ENCODE data around the gene C1orf167.
A peak's percentile ranks its signal among the peaks of the same experiment; 100 is the strongest.

Gene C1orf167, protein sequence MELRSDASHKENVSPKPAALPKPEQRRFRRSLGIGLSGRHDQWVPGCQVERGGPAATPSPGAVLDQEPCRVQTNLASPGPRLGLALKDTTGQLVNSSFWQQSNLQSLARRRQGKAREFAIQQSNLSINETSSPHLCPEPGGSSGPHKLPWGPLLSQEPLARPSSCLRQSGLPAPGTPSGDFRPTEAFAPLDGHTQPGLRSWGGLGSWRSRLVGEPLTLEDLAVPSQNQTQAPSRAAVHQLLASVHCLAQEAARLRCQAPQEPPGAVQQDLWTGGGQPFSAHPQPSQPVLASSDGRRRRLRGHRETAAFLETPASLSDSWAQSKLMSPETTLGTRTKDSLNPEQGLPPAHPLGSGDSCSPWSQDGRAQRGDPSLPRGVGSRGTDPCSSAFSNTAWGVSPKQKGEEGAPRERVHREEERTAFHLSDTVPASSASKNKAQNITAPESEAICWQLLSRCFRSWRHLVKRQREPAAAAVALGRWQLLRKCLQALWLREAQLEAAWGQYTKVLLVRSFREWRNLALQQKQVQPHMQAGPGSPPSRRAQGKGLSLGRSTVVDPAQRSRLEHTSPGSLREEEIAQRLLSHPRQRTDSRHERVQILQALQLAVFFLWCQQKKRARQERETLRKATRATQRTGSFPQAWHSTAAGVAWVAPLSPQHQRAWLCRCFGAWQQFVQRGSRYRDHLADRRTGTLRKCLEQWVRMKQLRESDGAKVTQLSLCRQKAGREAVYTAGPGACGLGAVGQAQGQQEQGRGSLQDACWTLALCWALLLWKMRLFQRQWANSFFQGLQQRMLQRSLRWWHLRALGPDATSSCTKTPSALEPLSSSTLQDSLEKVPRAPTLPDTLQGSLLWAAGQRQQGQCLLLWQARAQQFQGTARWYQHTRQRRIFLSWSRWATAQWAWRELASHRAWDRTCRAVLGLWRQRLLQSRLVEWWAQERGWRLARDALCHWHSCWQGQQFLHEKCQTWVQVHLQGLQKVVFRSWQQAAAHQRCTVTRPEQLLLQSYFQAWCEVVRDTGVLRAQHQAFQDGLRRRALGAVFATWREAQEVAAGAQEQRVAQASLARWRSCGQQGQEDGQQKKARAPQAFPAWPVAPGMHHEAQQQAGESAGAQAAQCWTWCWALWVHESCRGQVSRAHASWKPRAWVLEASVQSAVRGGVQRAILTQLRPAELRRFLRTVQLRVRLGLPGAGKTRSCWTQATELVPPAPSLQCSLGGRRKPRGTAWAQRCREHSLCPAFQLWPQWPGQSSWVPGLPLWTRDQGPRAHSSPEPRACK (N-terminal part only)

DNA sequence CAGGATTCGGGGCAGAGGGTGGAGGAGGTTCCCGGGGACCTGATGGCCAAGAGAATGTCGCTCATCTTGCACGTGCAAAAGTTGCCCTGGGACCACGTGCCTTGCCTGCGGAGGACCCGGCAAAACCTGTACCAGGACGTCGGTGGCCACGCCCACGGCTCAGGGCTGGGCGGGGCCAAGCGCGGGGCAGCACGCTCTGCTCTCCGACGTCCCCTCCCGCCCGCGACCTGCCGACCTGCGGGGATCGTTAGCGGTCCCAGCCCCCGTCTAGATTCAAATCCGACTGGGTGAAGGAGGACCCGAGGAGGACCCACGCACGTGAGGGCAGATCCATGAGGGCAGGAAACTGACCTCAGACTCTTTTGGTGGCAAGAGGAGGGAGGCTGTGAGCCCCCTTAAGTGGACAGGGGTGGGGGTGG lies at the start of gene C1orf167:
Gene C1orf167, plus strand, starts transcription at position 206 of the 419 bp plus-strand sequence. CDS start 2,208 bp downstream, outside the sequence.
- no peak for DNase-seq

DNA sequence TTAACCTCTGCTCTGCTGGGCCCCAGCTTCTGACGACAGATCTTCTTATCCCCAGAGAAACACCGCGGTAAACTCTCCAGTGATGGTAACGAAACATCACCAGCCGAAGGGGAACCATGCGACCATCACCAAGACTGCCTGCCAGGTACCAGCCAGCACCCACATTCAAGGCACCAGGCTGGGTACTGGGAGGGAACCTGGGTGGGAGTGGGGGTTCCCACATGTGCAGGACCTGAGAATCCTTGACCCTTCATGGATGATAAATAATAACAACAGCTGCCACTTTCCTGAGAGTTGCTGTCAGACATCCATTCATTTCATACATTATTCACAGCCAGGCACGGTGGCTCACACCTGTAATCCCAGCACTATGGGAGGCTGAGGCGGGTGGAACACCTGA lies 49.7 kb upstream of the C1orf167 start:
- no peak for DNase-seq

DNA sequence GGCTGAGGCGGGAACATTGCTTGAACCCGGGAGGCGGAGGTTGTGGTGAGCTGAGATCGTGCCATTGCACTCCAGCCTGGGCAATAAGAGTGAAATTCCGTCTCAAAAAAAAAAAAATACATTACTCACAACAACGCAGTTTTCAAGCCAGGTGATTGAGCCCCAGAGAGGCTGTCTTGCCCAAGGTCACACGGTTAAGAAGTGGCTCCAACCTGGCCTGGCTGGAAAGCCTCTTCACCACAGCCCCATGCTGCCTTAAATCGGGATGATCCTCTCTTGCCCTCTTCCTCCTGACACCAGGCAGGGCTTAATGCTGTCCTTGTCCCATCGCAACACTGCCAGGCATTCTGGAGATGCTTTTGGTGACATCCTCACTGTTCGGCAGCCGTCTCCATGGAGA lies 48.9 kb upstream of the C1orf167 start:
- DNase-seq, result no peak

DNA sequence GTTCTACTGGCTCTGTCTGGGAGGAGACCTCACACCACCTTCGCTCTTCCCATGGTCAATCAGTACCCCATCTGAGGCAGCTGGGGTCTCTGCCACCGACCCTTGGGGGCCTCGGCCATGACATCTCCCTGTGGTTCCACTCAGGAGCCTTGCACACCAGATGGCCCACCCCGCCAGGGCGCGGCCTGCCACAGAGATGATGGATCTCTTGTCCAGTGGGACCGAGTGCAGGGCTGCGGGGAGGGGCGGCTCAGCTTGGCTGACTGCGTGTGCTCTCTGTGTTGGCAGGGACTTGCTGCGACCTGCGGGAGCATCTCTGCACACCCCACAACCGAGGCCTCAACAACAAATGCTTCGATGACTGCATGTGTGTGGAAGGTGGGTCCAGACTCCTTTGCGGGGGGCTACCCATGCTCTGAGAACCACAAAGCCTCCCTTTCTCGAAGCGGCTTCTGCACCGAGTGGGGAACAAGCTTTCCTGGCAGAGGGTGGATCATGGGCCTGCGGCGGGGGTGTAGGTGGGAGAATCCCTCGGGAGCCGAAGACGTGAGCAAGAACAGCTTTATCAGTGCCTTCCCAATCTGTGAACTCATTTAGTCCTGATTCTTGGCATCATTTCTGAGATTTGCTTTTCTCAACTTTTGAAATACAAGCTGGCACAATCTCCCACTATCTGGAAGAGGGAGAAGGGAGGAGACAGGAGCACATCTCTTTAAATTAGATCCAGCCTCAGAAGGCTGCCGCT lies 47.0 kb upstream of the C1orf167 start:
- DNase-seq, result no peak

DNA sequence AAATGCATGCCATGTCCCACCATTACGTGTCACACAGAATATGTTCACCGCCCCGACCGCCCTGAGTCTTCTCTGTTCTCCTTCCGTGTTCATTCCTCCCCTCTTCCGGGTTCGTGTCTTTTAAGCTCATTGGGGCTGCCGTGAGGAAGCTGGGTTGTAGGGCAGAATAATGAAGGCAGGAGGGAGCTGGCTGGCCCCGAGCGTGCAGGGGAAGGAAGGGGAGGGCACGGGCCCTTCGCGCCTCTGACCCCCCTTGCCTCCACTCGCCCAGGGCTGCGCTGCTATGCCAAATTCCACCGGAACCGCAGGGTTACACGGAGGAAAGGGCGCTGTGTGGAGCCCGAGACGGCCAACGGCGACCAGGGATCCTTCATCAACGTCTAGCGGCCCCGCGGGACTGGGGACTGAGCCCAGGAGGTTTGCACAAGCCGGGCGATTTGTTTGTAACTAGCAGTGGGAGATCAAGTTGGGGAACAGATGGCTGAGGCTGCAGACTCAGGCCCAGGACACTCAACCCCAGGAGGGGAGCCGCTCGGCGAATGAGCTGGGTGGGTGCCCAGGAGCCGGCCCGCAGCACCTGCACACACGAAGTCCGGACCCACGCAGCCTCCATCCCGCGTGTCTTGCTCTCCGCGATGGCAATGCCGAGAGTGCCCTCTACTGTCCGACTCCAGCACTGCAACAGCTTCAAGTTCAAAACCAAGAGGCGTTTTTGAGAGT lies 42.5 kb upstream of the C1orf167 start:
- DNase-seq, result peak; percentile 82

DNA sequence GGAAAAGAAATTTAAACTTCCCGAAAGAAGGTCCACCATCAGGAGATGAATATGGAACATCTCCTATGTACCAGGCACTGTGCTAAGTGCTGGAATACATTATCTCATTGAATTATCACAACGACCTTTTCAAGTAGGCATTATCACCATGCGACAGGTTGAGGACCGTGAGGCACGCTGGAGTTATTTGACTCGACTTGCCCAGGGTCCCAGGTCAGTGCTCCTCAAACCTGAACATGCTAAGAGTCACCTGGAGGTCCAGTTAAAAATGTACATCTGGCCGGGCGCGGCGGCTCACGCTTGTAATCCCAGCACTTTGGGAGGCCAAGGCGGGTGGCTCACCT lies 42.0 kb upstream of the C1orf167 start:
- DNase-seq, result no peak

DNA sequence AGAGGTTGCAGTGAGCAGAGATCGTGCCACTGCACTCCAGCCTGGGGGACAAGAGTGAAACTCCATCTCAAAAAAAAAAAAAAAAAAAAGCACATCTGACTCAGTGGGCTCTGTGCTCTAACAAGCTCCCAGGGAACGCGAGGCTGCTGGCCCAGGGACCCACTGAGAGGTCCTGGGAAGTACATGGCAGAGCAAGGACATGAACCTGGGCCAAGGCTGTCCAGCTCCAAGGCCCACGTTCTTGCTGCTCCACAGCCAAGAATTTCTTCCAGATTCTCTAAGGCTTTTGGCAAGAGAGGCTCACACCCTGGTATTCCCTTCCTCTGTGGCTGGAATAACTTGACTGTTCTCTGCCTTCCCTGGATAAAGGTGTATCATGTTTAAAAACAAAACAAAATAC lies 41.5 kb upstream of the C1orf167 start:
- DNase-seq, result no peak

DNA sequence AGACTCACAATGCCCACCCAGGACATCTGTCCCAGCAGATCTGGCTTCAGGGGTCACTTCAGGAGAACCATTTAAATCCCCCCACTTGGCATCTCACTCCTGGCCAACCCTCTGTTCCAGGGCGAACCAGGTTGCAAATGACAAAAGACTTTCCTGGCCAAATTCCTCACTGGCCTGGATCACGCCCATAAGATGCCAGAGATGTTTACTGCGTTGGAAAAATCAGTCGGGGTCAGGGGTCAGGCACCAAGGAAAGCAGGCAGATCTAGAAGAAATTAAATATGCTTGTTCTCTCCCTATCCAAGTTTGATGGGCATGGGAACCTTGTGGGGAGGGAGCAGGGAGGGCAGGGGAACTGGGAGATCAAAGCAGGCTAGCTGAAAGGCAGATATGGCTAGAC lies 40.7 kb upstream of the C1orf167 start:
- no peak for DNase-seq

DNA sequence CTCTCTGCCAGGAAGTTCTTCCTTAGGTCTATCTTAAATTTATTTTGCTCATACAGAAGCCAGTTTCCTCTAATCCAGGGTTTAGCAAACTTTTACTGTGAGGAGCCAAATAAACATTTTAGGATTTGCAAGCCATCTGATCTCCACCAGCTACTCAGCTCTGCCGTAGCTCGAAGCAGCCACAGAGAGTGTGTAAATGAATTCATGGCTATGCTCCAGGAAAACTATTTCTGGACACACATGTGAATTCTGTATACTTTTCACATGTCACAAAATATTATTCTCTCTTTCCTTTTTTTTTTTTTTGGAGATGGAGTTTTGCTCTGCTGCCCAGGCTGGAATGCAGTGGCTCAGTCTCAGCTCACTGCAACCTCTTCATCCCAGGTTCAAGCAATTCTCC lies 39.5 kb upstream of the C1orf167 start:
- DNase-seq, result no peak

DNA sequence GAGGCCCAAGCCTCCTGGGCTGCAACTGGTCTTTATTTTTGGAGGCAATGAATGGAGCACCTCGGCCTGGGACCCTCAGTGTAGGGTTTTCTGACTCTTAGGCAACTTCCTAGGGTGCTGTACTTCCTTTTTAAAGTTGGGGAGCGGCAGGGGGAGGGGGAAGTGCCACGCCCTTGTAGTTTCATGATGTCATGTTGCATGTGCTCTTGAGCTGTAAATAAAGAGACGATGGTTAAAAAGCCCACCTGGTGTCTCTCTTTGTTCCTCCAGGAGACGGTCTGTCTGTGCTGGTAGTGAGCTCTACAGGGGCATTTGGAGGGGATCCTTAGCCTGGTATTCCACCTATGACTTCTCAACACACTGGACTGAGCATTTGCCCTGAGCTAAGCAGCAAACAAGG lies 36.4 kb upstream of the C1orf167 start:
- no peak for DNase-seq

DNA sequence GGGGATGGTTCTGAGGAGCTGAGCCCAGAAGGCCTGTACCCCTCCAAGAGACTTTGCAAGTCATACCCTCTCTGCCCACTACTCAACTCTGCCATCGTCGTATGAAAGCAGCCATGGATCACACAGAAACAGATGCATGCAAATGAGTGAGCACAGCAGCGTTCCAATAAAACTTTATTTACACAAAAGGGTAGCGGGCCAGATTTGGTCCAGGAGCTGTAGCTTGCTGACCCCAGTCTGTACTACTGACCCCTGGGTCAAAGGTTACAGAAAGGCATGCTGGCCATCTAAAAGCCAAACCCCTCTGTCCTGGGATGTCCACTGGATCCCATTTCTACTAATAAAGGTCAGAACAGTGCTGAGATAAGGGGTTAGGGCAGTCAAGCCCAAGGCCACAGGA lies 34.9 kb upstream of the C1orf167 start:
- DNase-seq, result no peak

DNA sequence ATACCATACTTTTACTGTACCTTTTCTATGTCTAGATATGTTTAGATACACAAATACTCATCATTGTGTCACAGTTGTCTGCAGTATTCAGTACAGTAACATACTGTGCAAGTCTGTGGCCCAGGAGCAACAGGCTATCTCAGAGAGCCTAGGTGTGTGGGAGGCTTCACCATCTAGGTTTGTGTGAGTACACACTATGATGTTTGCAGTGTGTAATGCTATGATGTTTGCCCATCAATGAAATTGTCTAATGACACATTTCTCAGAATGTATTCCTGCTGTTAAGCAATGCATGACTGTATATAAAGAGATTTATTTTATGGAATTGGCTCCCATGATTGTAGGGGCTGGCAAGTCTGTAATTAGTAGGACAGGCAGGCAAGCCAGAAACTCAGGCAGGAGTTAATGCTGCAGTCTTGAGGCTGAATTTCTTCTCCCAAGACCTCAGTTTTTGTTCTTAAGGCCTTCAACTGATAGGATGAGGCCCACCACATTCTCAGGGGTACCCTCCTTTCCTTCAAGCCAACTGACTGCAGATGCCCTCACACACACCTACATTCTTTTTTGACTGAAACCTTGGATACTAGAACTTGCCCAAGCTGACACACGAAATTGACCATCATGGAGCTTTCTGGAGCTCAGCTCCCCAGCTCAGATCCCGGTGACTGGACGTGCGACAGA lies 33.7 kb upstream of the C1orf167 start:
- no peak for DNase-seq

DNA sequence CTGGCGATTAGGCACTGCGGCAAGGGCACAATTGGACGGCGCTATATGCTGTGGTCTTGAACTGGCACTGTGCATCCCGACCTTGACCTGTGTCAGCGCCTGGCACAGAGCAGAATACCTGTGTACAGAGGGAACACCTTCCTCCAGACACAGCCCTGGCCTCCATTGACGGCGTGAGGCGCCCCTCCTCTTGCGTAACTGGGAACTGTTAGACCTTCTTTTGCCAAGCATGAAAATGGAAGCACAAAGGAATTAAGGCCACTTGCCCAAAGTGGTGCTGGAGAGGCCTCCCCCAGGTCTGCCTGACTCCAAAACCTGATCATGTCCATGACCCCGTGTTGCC lies 32.9 kb upstream of the C1orf167 start:
- no peak for DNase-seq

DNA sequence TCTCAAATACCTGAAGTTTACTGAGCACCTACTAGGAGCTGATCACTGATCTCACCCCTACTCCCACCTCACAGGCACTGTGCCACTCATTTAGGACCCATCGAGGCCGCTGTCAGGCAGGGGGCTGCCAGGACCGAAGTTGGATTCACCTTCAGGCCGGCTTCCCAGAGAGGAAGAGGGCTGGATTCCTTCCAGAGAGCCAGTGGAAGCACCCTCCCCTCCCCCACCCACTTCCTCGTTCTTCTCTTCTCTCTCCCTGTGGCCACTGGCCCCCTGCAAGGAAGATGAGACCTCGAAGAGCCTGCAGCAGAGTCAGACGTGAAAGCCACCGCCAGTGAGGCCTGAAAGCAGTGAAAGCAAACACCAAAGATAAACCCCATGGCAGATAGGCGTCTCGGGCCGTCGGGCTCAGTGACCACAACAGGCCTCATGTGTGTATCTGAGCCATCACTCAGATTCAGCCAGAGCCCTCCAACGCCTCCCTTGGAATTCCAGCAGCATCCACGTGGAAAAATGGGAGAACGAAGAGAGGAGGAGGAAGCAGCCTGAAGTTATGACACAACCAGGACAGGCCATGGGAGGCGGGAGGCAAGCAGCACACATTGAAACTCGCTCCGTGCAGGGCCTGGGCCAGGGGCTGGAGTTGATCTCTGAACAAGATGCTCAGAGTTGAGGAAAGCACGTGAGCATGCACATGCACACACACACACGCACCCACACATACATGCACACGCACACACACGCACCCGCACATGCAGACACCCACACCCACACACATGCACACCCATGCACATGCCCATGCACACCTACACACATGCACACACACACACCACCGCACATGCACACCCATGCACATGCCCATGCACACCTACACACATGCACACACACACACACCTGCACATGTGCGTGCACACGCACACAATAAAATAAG lies 32.2 kb upstream of the C1orf167 start:
- peak; percentile 66 for DNase-seq

DNA sequence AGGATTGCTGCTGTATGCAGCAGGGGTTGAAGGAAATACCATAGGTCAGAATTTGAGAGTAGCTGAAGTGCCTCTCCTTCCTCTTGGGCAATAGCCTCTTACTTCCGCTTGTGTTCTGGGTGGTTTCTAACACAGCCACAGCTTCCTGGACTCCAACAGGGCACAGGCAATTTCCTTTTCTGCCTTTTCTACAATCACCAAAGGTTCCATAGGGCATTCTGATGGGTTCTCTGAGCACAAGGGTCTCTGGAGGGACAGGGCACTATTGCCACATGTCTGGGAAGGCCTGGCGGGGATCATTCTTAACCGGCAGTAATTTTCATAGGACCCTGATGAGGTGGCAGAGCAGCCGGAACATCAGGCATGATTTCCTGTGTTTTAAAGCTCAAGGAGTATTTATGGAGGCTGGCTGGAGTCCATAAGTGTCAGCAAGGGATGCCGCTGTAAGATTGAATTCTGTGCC lies 31.5 kb upstream of the C1orf167 start:
- DNase-seq, result peak; percentile 41

DNA sequence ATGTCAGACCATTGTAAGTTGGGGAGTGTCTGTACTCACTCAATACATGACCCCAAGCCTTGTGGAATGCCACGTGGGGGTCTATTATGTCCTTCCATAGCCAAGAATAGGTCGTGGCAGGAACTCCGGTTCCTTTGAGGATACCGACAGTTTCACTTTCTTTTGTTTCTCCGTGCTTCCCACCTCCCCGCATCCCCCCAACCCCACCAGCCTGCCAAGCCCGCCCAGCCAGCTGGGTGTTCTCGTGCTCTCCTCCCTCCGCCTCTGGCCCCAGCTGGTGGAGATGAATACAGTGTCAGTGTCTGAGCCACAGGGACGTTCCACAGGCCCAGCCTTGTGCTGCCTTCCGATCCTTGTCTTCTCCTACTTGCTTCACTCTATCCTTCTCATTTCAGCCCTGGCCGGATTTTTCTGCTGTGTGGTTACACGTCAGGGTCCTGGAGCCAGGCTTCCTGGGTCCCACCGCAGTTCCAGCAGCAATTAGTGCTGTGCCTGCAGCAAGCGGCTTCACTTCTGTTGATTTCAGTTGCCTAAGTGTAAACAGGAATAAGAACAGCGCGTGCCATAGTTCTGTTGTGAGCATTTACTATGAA lies 30.2 kb upstream of the C1orf167 start:
- DNase-seq, result peak; percentile 38

DNA sequence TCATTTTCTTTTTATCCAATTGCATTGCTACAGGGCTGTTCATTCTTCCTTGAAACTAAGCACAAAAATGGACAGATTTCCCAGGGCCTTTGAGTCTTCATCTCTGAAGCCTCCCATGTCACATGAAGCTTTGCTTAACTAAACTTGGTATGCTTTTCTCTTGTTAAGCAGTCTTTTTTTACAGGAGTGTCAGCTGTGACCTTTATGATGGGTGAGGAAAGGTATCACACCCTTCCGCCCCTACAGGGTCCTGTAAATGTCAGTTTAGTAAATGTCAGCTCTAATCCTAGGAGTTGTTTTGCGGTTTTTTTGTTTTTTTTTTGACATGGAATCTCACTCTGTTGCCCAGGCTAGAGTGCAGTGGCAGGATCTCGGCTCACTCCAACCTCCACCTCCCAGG lies 28.7 kb upstream of the C1orf167 start:
- DNase-seq, result no peak

DNA sequence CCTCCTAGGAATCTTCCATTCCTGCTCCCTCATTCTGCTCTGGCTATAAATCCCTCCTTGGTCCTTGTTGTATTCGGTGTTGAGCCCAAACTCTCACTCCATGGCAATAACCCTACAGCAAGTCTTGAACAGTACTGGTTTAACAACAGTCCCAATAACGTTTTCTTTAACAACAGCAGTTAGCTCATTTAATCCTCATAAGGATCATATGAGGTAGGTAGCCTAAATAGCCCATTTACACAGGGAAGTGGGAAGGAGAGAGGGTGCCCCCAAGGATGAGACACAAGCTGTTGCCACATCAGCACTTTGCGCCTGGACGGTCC lies 26.5 kb upstream of the C1orf167 start:
- no peak for DNase-seq

DNA sequence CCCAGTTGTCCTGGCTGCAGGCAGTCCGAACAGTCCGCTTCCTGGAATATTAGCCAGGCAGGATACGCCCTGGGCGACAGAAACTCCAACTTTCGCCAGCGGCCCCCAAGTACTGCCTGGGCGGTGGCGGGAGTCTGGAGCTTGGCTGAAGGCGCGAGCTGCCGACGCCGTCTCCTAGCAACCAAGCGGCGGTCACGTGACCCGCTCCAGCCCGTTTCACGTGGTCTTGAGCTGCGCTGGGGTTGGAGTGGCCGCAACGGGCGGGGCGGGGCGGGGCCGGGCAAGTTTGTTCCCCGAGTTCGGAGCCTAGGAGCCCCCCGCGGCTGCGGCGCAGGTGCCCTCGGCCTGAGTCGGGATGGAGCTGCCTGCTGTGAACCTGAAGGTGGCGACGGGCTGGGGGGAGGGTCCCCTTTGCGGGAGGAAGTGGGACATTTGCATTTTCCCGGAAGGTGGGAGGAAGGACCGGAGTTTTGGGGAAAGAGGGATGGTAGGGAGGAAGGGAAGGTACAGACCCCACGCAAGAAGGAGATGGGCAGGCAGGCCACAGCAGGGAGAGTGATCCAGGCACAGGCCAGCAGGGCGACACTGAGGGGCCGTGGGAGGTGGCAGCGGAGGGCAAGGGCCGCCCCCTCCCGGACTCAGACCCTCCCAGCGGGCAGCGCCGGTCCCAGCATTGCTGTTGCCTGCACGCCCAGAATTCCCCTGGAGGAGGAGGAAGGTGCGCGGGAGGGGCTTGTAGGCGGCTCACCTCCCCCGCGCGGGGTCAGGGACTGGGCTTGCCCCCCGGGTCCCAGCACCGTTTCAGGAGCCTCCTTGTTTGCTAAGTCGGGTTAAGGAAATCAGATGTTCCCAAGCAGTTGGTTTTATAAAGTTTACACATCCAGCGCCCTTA lies 25.9 kb upstream of the C1orf167 start, which contains the start of gene AGTRAP:
Gene AGTRAP, plus strand, starts transcription at position 283 of the 892 bp plus-strand sequence. Its CDS starts 73 bp downstream, at position 356.
- DNase-seq, result peak; percentile 95
